ENCODE results near the gene CEBPB.

GRCh38 chr20:50198716-50199115 is 8.1 kb downstream of the CEBPB start:
- TF ChIP-seq CTCF (IDR thresholded peaks at IDR 0.05; ENCODE audit: insufficient read depth, low read depth, low read length) (no peak), EZH2 (IDR thresholded peaks at IDR 0.05; ENCODE audit: insufficient read depth, low read length) (no peak)

All from astrocyte (in vitro differentiated cells and primary cell).